HS-27A (cell line): Measurements from ENCODE around the gene LAMTOR4.
"Not testable (repeated sequence)": the region's sequence is repeated elsewhere in the genome, so short reads cannot be mapped to it uniquely, and the experiment has no call there.

Experiments
- DNase-seq: peaks from one replicate; pipeline ENCODE4 v3.0.0-alpha.2; 2012; ENCODE audit warnings: low read depth, missing footprints

Gene LAMTOR4

DNA sequence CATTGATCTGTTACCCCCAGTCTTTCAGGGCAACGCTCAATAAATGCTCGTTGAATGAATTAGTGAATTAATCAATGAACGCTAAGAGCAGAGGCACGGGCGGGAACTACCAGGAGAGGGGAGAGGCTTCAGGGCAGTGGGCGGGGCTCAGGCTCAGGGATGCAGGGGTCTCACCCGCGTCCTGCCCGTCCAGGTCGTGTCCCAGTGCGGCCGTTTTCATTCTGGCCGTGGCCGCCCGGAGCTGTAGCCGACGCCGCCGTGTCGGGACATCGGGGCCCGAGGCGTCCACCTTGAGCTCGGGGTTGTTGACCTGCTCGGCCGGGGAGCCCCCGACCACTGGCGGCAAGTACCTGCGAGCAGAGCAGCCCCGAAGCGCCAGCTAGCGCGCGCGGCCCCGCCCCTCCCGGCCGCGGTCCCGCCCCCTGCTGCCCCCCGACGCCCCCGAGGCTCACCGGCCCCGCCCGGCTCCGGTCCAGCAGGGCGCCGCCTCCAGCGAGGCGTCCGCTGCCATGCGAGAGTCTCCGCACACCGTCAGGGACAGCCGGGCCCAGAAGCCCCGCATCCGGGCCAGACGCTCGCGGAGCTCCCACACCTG, 22.5 kb downstream of the LAMTOR4 start:
- DNase-seq, result no peak

DNA sequence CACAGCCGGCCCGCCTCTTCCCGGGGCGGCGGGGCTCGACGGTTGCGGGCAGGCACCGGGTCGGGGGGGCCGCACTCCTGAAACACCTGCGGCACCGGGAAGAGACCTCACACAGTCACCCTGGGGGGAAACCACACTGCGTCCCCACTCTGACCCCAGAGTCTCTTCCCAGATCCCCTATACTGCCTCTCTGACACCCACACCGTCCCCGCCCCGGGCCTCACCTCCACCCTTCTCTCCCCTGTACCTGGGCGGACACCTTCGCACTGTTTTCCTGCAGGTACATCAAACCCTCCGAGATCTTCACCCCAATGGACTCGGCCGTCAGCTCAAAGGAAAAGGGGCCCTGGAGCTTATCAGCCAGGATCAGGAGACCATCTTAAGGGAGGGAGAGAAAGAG, 23.1 kb downstream of the LAMTOR4 start:
- DNase-seq, result no peak

- DNase-seq, result no peak
Measured at GRCh38 chr7:100173806-100174495, 25.2 kb downstream of the LAMTOR4 start.

- DNase-seq, result no peak
Measured at GRCh38 chr7:100174582-100174981, 25.9 kb downstream of the LAMTOR4 start.

- no peak for DNase-seq
Measured at GRCh38 chr7:100175296-100175935, 26.7 kb downstream of the LAMTOR4 start.

- no peak for DNase-seq
Measured at GRCh38 chr7:100176096-100177044, 27.7 kb downstream of the LAMTOR4 start.

DNA sequence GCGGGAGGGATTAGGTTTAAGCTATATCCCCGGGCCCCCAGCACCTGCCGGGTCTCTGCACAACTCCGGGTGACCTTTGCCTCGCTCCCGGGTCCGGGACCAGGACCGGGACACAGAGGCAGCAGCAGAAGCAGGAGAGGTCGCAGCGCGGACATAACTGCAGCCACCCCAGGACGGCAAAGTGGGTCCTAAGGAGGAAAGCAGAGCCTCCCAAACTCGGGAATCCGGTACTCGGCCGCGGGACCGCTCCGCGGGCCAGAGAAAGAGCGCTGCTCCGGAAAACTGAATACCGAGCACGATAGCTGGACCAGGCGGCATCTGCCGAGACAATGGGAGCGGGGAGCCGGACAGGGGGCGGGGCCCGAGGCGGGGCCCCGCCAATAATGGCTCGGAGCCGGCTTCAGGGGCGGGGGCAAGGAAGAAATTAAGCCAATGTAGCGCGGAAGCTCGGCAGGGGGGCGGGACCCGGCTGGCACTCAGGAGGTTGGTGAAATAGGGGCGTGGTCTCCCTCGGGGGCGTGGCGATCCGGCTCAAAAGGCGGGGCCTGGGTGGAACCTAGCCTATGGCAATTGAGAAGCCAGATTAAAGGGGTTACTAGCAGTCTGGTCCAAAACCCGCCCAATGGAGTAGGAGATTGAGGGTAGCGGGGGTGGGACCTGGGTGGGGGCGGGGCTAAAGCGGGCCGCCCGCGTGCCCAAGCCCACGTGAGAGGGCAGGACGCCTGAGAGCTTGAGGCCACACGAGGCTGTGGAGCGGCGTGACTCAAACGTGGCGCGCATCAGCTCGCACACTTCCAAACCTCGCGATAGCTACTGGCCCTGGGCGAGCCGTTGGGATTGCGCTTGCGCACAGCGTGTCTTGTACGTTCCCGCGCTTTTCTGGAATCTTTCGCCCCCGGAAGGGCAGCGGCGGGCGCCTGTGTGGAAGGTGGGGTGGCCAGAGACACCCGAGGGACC, 28.6 kb downstream of the LAMTOR4 start, which contains the start of the genes GPC2 and STAG3:
GPC2 (minus strand) TSS at position 337 of the 957 bp plus-strand sequence; CDS start at position 155, 182 bp downstream.
STAG3 (plus strand) TSS at position 874 of the 957 bp plus-strand sequence. CDS start 2,639 bp downstream, outside the sequence.
- DNase-seq, result peak; percentile 93

DNA sequence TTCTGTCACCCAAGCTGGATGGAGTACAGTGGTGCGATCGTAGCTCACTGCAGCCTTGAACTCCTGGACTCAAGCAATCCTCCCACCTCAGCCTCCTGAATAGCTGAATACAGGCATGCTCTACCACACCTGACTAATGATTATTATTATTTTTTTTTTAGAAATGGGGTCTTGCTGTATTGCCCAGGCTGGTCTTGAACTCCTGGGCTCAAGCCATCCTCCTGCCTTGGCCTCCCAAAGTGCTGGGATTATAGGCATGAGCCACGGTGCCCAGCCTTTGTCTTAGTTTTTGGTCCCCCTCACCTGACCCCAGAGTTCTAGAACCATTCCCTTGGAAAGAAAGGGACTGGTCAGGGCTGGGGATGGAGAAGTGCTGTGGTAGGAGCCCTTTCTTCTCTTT, 31.4 kb downstream of the LAMTOR4 start:
- DNase-seq, result not testable (repeated sequence)

- DNase-seq, result not testable (repeated sequence)
Measured at GRCh38 chr7:100182616-100183015, 33.9 kb downstream of the LAMTOR4 start.

GRCh38 chr7:100183090-100183489, 34.4 kb downstream of the LAMTOR4 start:
- DNase-seq, result not testable (repeated sequence)

DNA sequence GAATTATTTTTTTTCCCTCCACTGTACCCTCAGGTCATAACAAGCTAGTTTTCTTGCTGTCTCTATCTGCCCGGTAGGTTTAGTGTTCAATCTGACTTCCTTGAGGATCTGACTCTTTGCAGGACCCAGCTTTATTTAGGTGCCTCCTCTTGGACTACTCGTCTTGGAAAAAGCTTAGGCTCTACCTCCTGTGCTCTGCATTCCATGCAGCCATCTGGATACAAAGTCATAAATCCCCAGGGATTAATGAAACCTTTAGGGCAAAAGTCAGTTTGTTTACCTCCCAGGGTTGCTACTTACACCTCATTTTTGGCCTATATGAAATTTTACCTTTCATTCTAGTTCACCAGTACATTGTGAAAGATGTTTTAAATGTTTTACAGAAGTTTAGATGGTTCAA, 37.0 kb downstream of the LAMTOR4 start:
- DNase-seq, result no peak

- no peak for DNase-seq
Measured at GRCh38 chr7:100189061-100189460, 40.3 kb downstream of the LAMTOR4 start.

DNA sequence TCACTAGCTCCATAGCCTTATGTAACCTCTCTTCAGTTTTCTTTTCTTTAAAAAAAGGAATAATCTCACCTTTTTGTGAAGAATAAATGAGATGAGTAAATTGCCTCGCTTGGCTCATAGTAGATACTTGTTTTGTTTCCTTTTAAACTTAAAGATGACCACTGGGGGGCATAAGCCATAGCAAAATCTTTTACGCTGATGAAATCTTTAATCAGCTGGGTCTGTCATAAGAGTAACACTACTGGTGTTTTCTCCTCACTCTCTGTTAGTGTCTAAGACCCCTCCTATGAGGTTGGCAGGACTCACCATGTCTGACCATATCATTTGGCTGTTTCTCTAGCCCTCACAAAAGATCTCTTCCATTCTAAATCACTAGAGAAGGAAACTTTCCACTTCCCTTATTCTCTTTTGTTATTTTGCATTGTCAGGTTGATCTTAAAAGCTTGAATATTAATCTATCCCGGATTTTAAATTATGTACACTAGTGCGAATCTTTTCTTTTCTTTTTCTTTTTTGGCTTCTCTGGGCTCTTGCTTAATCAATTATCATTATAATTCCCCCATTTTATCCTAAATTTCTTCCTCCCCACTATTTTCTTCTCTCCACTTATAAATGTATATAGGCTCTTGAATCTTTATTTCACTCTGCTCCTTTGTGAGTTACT, 41.5 kb downstream of the LAMTOR4 start:
- DNase-seq, result no peak

DNA sequence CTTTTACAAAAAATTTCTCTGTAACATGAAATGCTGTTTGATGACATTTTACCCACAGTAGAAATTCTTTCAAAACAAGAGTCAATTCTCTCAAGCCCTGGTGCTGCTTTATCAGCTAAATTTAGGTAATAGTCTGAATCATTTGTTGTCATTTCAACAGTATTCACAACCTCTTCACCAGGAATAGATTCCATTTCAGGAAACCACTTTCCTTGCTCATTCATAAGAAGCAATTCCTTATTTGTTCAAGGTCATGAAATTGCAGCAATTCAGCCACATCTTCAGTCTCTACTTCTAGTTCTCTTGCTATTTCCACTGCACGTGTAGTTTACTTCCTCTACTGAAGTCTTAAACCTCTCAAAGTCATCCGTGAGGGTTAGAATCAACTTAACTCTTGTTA, 43.1 kb downstream of the LAMTOR4 start:
- no peak for DNase-seq

DNA sequence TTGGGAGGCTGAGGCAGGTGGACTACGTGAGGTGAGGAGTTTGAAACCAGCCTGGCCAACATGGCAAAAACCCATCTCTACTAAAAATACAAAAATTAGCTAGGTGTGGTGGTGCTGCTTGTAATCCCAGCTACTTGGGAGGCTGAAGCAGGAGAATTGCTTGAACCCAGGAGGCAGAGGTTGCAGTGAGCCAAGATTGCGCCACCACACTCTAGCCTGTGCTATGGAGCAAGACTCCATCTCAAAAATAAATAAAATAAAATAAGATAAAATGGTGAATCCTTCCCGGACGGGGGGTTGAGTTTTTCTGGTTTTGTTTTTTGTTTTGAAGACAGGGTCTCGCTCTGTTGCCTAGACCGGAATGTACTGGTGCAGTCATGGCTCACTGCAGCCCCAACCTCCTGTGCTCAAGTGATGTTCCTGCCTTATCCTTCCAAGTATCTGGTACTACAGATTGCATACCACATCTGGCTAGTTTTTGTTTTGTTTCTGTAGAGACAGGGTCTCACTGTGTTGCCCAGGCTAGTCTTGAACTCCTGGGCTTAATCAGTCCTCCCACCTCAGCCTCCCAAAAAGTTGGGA, 43.7 kb downstream of the LAMTOR4 start:
- DNase-seq, result not testable (repeated sequence)

- no peak for DNase-seq
Measured at GRCh38 chr7:100192969-100193368, 44.3 kb downstream of the LAMTOR4 start.

GRCh38 chr7:100195222-100195621, 46.5 kb downstream of the LAMTOR4 start:
- DNase-seq, result no peak

GRCh38 chr7:100195901-100196322, 47.2 kb downstream of the LAMTOR4 start:
- DNase-seq, result not testable (repeated sequence)

- no peak for DNase-seq
Measured at GRCh38 chr7:100198266-100198665, 49.5 kb downstream of the LAMTOR4 start.

DNA sequence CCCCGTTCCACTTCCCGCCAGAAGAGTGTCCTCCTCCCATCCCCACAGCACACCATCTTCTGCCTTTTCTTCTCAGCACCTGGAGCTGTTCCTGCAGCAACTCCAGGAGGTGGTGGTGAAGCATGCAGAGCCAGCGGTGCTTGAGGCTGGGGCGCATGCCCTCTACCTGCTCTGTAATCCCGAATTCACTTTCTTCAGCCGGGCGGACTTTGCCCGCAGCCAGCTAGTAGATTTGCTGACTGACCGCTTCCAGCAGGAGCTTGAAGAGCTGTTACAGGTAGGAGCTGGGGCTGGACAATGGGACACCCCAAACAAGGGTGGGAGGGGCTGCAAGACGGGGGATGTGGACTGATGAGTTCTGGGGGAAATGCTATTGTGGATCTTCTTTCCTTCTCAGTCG, 52.0 kb downstream of the LAMTOR4 start:
- DNase-seq, result no peak
